HG02870 (cell line): ENCODE measurements around the gene PIP4K2A.

Source experiments
- ATAC-seq: cut with Tn5 transposase; IDR thresholded peaks from one replicate; pipeline ENCODE4 v1.9.1; 2021; ENCODE audit warnings: mild to moderate bottlenecking, moderate library complexity; ENCODE audit not compliant: unreplicated experiment

Gene PIP4K2A

DNA sequence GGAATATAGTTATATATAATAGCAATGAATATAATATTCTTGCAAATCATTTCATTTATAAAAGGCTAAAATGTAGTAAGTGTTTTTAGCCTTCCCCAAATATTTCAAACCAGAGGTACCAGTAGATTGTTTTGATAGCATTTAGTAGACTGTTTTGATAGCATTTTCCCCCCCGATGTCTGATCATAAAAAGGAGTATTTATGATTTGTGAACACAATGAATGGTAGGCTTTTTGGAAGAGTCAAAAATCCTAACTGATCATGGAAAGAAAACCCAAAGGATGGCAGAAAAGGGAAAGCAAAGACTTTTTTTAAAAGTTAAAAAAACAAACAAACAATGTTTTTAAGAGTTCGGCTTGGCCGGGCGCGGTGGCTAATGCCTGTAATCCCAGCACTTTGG is 152.5 kb downstream of the PIP4K2A start:
- no peak for ATAC-seq

DNA sequence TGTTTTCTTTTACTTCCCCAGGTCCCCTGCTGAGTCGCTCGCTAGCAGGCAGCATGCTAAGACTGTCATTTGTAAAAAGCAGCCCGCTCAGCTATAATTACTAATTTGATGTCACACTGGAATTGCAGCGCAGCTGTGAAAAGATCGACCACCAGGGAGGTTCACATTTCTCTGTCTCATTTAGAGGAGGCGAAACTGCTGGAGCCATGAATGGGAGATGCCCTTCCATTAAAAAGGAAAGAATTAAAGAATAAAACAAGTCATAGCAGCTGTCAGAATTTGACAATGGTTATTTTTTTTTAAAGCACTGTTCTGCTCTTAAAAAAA is 153.5 kb downstream of the PIP4K2A start:
- ATAC-seq = no peak

- no peak for ATAC-seq
Measured at GRCh38 chr10:22560096-22560912, 154.1 kb downstream of the PIP4K2A start.

GRCh38 chr10:22557321-22557720 is 157.1 kb downstream of the PIP4K2A start:
- no peak for ATAC-seq

GRCh38 chr10:22556774-22557173 is 157.6 kb downstream of the PIP4K2A start:
- no peak for ATAC-seq

DNA sequence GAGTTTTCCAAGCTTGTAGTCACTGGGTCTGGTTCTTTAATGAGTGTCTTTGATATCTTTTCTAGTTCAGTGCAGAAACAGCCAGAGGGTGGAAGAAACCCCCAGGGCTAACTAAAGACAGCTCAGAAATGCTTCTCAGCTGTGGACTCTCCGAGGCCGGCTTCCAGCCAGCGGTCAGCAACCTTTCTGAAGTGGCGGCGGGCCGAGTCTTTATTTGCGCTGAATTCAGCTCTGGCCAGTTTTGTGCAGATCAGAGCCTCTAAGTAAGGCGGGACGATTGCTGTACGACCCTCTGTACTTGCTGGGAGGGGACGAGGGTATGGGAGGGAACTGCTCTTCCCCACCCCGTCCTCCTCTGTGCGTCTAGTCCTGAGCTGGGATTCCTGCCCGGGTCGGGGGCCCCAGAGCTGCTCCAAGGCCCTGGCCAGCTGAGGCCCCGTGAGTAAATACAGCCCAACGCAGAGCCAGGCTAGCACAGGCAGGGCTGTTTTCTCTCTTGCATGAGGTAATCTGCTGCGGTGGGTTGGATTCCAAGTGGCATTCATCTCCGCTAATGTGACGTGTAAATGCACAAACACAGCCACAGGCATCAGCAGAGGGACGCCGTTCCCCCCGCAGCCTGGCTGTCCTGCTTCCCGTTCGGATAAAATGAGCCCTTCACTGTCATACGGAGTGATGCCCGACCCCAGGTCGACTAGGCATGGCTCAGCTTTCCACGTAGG is 159.8 kb downstream of the PIP4K2A start:
- ATAC-seq = no peak

DNA sequence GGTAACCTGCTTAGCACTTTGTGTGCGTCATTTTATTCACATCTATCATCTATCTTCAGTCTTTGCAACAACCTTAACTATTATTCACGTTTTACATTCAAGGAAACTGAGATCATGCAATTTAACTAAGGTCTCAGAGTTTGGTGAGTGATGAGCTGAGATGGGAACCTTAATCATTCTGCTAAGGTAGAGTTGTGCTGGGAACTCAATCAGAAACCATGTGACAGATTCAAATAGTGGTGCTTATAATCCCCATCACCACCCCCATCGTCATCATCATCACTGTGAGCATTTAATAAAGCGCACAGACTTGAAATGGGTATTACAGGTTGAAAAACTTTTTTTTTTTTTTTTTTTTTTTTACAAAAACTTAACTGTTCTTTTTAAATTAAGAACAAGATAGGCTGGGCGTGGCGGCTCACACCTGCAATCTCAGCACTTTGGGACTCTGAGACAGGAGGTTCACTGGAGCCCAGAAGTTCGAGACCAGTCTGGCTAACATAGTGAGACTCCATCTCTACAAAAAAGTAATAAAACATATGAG is 160.9 kb downstream of the PIP4K2A start:
- no peak for ATAC-seq

DNA sequence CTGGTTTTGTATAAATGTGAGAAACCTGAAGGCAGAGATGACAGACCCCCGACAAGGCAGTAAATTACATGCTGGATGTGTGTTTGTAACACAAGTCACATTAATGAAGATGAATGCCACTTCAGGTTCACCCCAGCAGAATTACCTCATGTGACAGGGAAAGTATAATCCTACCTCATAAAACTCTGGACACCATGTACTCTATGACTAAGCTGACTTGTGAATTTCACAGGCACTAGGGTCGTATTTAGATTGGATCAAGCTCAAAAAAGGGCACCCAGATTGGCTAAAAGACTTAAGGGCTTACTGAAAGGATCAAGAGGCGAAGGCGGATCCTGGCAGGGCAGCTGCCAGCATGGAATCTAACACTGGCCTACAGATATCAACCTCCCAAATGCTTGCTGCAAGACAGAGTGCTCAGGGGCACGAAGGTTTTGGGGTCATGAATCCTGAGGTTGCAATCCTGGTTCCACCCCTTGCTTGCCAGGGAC is 161.4 kb downstream of the PIP4K2A start:
- no peak for ATAC-seq

- no peak for ATAC-seq
Measured at GRCh38 chr10:22551681-22552365, 162.6 kb downstream of the PIP4K2A start.

- ATAC-seq = no peak
Measured at GRCh38 chr10:22550732-22551131, 163.6 kb downstream of the PIP4K2A start.

GRCh38 chr10:22548344-22548743 is 166.0 kb downstream of the PIP4K2A start:
- ATAC-seq = no peak

- no peak for ATAC-seq
Measured at GRCh38 chr10:22545643-22546042, 168.7 kb downstream of the PIP4K2A start.

DNA sequence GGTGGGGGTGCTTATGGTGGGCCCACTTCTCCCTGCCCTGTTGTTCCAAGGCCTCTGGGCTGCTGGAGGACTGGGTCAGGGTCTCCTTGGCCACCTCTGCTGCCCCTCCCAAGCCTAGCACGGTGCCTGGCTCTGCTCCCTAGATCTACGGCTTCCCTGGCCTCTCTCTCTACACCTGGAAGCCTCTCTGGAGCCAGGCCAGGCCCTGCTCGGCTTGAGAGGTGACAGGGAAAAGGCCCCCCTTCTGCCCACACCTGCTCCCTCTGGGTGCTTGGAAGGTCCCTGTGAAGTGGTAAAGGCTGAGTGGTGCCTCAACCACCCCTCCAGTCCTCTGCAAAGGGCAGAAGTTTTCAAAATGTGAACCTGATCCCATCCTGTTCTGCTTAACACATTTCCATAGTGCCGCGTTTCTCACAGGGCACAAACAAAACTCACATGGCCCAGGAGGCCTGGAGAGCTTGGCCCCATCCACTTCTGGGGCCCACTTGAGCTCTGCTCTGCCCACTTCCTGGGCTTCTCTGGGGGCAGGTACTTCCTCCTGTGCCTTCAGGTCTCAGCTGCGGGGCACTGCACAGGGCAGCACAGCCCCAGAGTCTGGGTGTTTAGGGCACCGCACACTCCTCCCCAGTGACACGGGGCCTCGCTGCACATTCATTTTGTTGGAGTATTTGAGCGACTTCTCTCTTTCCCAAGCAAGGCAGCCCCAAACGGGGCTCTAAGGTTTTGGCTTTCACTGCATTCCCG is 169.9 kb downstream of the PIP4K2A start:
- no peak for ATAC-seq

DNA sequence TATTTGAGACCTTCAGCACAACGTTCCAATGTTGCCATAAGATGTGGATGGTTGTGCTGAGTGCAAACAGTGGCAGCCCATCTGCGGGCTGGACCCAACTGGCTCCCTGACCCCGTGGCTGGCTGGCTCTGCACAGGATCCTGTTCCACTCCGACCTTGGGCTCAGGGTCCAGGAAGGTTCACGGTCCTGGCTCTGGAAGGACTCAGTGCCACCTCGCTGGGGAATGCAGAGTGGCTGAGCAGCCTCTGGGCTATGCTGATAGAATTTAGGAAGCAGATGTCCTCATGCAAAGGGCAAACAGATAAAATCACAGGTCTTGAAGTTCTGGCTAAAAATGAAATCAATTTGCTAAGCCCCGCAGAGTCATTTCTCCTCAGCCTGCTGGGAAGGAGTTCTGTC is 171.6 kb downstream of the PIP4K2A start:
- ATAC-seq = no peak

DNA sequence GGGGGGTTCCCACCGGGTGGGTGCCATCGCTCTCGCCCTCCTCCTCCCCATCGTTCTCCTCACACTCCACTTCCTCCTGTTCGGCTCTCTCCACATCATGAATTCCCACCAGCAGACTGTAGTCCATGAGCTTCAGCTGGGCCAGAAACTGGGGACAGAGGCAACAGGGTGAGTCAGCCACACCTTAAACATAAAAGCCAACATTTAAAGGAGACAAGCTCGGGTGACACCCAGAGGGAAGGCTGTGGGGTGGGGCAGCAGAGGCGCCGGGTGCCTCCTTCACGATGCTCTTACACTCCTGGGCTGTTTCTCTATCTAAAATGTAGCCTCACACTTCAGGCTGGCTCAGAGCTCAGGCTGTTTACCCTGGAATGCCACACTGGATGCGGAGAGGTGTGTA is 172.5 kb downstream of the PIP4K2A start:
- ATAC-seq = no peak

DNA sequence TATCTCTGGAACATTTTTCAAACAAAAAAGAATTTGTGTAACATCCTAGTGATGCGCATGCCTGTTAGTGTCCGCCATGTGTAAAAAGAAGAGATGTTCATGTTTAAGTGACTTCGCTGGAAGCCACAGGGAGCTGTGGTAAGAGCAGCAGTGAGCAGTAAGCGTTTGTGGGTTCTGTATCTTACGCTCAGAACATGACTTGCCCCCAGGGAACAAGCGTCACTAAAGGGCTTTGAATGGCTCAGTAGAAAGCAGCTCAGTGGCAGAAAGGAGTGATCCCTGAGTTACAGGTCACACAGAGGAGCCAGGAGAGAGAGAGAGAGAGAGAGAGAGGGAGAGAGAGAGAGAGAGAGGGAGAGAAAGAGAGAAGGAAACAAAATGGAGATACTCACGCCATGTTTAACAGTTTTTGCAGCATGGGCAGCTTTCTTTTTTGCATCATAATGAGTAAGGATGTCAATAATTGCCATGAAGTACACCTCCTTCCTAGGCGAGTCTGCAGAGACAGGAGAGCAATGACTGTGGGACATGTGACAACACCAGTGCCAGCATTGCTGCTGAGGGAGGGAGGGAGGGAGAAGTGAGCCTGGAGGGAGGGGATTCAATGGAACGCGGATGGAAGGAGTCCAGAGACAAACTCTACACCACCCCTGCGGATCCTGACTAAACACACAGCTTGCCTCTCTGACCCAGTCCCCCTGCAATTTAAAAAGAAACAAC is 174.6 kb downstream of the PIP4K2A start:
- ATAC-seq = no peak

- no peak for ATAC-seq
Measured at GRCh38 chr10:22537810-22538209, 176.6 kb downstream of the PIP4K2A start.

DNA sequence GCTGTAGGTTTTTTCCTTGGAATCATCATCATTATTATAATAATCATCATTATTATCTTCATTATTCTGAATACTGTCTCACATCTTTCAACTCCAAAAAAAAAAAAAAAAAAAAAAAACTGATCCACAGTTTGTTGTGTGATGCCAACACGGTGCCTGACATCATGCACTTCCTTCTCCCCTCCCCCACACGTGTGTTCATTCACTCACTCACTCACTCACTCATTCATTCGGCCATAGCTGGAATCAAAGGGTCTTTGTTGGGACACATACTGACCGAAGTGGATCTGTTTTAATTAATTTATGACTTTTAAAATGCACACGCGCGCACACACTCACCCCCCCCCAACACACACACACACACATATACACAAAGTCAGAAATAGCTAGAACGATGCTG is 177.8 kb downstream of the PIP4K2A start:
- ATAC-seq = no peak

GRCh38 chr10:22534849-22535604 is 179.4 kb downstream of the PIP4K2A start:
- ATAC-seq = no peak
